H1 (cell line): Measurements from ENCODE around the gene MACROD2. TPM values are rescaled to one million over a fixed set of nuclear protein-coding genes. Genes with fewer than 3 reads are reported as not detected.

Source experiments
- CTCF ChIA-PET: fragments of 300-600 bp; sonication (Branson Sonifier 250); formaldehyde crosslinking; loops from one replicate; lab custom pipeline; 2021; ENCODE audit not compliant: partially characterized antibody; lab: Charles Lee
- POLR2A ChIA-PET: fragments of 300-600 bp; sonication (Branson Sonifier 250); formaldehyde crosslinking; loops from one replicate; lab custom pipeline; 2021; ENCODE audit warnings: inconsistent platforms; ENCODE audit not compliant: partially characterized antibody; lab: Charles Lee
- DNase-seq, 2 experiments: peaks; one replicate each; pipeline versions ENCODE4 v3.0.0 to v3.0.0-alpha.2; 2010 to 2022; ENCODE audit warnings: low spot score in 2 of 2, low read depth in 1 of 2, mixed read lengths in 1 of 2
- FAIRE-seq: peaks from 2 replicates; lab custom pipeline; 2011; peaks lifted over from hg19 to GRCh38; lab: Jason Lieb, UNC
- H2AFZ ChIP-seq: 2 replicates; pipeline ENCODE4 v1.8.1; 2012; ENCODE audit warnings: low read length, inconsistent platforms
- H2AK5ac ChIP-seq: 2 replicates; pipeline ENCODE4 v1.6.1; 2013; ENCODE audit warnings: low read depth, low read length
- H2BK120ac ChIP-seq: replicated peaks from 2 replicates; pipeline ENCODE3; 2013; ENCODE audit warnings: low read depth, low read length, inconsistent platforms
- H2BK12ac ChIP-seq: 2 replicates; pipeline ENCODE4 v1.6.1; 2013; ENCODE audit warnings: low read depth, low read length
- H2BK15ac ChIP-seq: 2 replicates; pipeline ENCODE4 v1.6.1; 2013; ENCODE audit warnings: low read length
- H2BK20ac ChIP-seq: 2 replicates; pipeline ENCODE4 v1.6.1; 2013; ENCODE audit warnings: low read length
- H2BK5ac ChIP-seq: 2 replicates; pipeline ENCODE4 v1.6.1; 2013; ENCODE audit warnings: low read depth, low read length
- H3K14ac ChIP-seq: 2 replicates; pipeline ENCODE4 v1.6.1; 2013; ENCODE audit warnings: inconsistent platforms; ENCODE audit not compliant: insufficient read length
- H3K18ac ChIP-seq: 2 replicates; pipeline ENCODE4 v1.6.1; 2013; ENCODE audit warnings: low read length; ENCODE audit errors: extremely low read depth
- H3K23ac ChIP-seq: 2 replicates; pipeline ENCODE4 v1.6.1; 2013; ENCODE audit warnings: inconsistent platforms; ENCODE audit not compliant: insufficient read length
- H3K23me2 ChIP-seq: 2 replicates; pipeline ENCODE4 v1.6.1; 2013; ENCODE audit warnings: low read depth, low read length
- H3K27ac ChIP-seq: 2 replicates; pipeline ENCODE4 v1.6.1; 2011; ENCODE audit warnings: low read depth, low read length, inconsistent platforms
- H3K27me3 ChIP-seq, 4 experiments: replicated peaks in 1 of 4; 1 replicate in 1 of 4; 2 replicates in 3 of 4; pipeline versions ENCODE4 v1.6.1 to v1.8.1; 2011 to 2013; ENCODE audit warnings: low read length in 3 of 4, mild to moderate bottlenecking in 3 of 4, inconsistent platforms in 2 of 4, mixed read lengths in 2 of 4, moderate library complexity in 1 of 4; ENCODE audit not compliant: control insufficient read depth in 3 of 4, insufficient read depth in 3 of 4; ENCODE audit errors: extremely low read depth in 1 of 4
- H3K36me3 ChIP-seq, 4 experiments: 2 replicates each; pipeline versions ENCODE4 v1.6.1 to v1.8.1; 2011 to 2013; ENCODE audit warnings: mild to moderate bottlenecking in 4 of 4, low read length in 3 of 4, moderate library complexity in 2 of 4, control low read depth in 1 of 4, inconsistent platforms in 1 of 4; ENCODE audit not compliant: insufficient read depth in 4 of 4, control insufficient read depth in 2 of 4
- H3K4ac ChIP-seq: replicated peaks from 2 replicates; pipeline ENCODE3; 2013; ENCODE audit warnings: low read length, low read depth, mixed read lengths, inconsistent platforms; ENCODE audit not compliant: insufficient read length
- H3K4me1 ChIP-seq, 4 experiments: replicated peaks in 1 of 4; 1 replicate in 1 of 4; 2 replicates in 3 of 4; pipeline versions ENCODE4 v1.6.1 to v1.8.1; 2011 to 2013; ENCODE audit warnings: low read length in 3 of 4, inconsistent platforms in 2 of 4, mixed read lengths in 1 of 4; ENCODE audit not compliant: insufficient read depth in 4 of 4, control insufficient read depth in 3 of 4
- H3K4me2 ChIP-seq, 2 experiments: 2 replicates each; pipeline versions ENCODE4 v1.6.1 to v1.8.1; 2011 to 2013; ENCODE audit warnings: low read depth in 2 of 2, low read length in 2 of 2, control low read depth in 1 of 2, inconsistent platforms in 1 of 2, mild to moderate bottlenecking in 1 of 2; ENCODE audit not compliant: insufficient read depth in 1 of 2
- H3K4me3 ChIP-seq, 4 experiments: fragments of 200-600, 300-600 bp in 1 of 4; sonication (generic), shearing (Covaris generic), sonication (Bioruptor Twin) in 1 of 4; 2 replicates each; pipeline versions ENCODE4 v1.5.1 to v1.8.1; 2011 to 2016; ENCODE audit warnings: low read length in 4 of 4, low read depth in 3 of 4, control low read depth in 2 of 4, inconsistent platforms in 2 of 4, mild to moderate bottlenecking in 2 of 4, mixed read lengths in 1 of 4, moderate library complexity in 1 of 4; ENCODE audit not compliant: insufficient read depth in 2 of 4; ENCODE audit errors: extremely low read depth in 1 of 4
- H3K56ac ChIP-seq: replicated peaks from 2 replicates; pipeline ENCODE3; 2013; ENCODE audit warnings: low read depth, mild to moderate bottlenecking, mixed read lengths, low read length, inconsistent platforms; ENCODE audit not compliant: insufficient read length
- H3K79me1 ChIP-seq: 2 replicates; pipeline ENCODE4 v1.6.1; 2013; ENCODE audit warnings: low read depth, low read length, control low read depth
- H3K79me2 ChIP-seq, 2 experiments: 2 replicates each; pipeline versions ENCODE4 v1.6.1 to v1.8.1; 2012 to 2013; ENCODE audit warnings: low read length in 2 of 2, mild to moderate bottlenecking in 2 of 2, inconsistent platforms in 1 of 2; ENCODE audit not compliant: insufficient read depth in 2 of 2, control insufficient read depth in 1 of 2
- H3K9ac ChIP-seq, 4 experiments: replicated peaks in 1 of 4; 1 replicate in 1 of 4; 2 replicates in 3 of 4; pipeline versions ENCODE4 v1.6.1 to v1.8.1; 2011 to 2013; ENCODE audit warnings: low read depth in 3 of 4, low read length in 3 of 4, control low read depth in 2 of 4, mild to moderate bottlenecking in 2 of 4, moderate library complexity in 2 of 4, inconsistent platforms in 1 of 4; ENCODE audit errors: extremely low read depth in 1 of 4
- H3K9me3 ChIP-seq, 2 experiments: 2 replicates each; pipeline versions ENCODE4 v1.6.1 to v1.8.1; 2012 to 2013; ENCODE audit warnings: mild to moderate bottlenecking in 2 of 2, moderate library complexity in 2 of 2, control low read depth in 1 of 2, inconsistent platforms in 1 of 2, low read depth in 1 of 2, low read length in 1 of 2, mixed read lengths in 1 of 2; ENCODE audit not compliant: insufficient read depth in 2 of 2
- H4K20me1 ChIP-seq, 2 experiments: replicated peaks in 1 of 2; 2 replicates each; pipeline versions ENCODE3 to v1.8.1; 2011 to 2013; ENCODE audit warnings: inconsistent platforms in 2 of 2, low read length in 2 of 2, mild to moderate bottlenecking in 1 of 2; ENCODE audit not compliant: insufficient read depth in 2 of 2, control insufficient read depth in 1 of 2
- H4K5ac ChIP-seq: 2 replicates; pipeline ENCODE4 v1.6.1; 2013; ENCODE audit warnings: low read length, low read depth, mixed read lengths, inconsistent platforms; ENCODE audit not compliant: insufficient read length
- H4K8ac ChIP-seq: 2 replicates; pipeline ENCODE4 v1.8.0; 2013; ENCODE audit warnings: mild to moderate bottlenecking, moderate library complexity, low read length, inconsistent platforms; ENCODE audit not compliant: insufficient read depth; ENCODE audit errors: extremely low read depth
- H4K91ac ChIP-seq: replicated peaks from 2 replicates; pipeline ENCODE3; 2013; ENCODE audit warnings: low read length, mixed read lengths, inconsistent platforms; ENCODE audit not compliant: insufficient read length
- CBX5 ChIP-seq: fragments of 300-800, 300-1000 bp; sonication (generic); IDR thresholded peaks from 2 replicates; pipeline ENCODE4 v1.7.1; 2016; ENCODE audit warnings: antibody characterized with exemption, low read length, low read depth
- CTBP2 ChIP-seq: IDR thresholded peaks from 2 replicates; pipeline ENCODE4 v1.7.0; 2011; ENCODE audit warnings: borderline replicate concordance, mild to moderate bottlenecking, moderate library complexity, mixed read lengths, low read length; ENCODE audit not compliant: insufficient read depth, insufficient read length
- KDM4A ChIP-seq: IDR thresholded peaks from one replicate; pipeline ENCODE4 v1.7.1; 2012; ENCODE audit warnings: low read depth, mild to moderate bottlenecking, moderate library complexity, low read length, inconsistent platforms; ENCODE audit not compliant: severe bottlenecking
- MAX ChIP-seq: IDR thresholded peaks from 2 replicates; pipeline ENCODE4 v1.6.1; 2012; ENCODE audit warnings: inconsistent platforms
- PHF8 ChIP-seq: fragments of 200-600 bp; sonication (generic); conservative IDR thresholded peaks from 2 replicates; pipeline ENCODE4 v1.7.1; 2012; ENCODE audit warnings: low read depth, mild to moderate bottlenecking, inconsistent platforms, low read length, moderate library complexity
- POLR2A ChIP-seq, 2 experiments: IDR thresholded peaks; 1 replicate in 1 of 2; 2 replicates in 1 of 2; pipeline ENCODE4 v1.6.1; 2011; ENCODE audit warnings: low read depth in 2 of 2, low read length in 2 of 2, mild to moderate bottlenecking in 2 of 2; ENCODE audit errors: control extremely low read depth in 1 of 2
- SIRT6 ChIP-seq: IDR thresholded peaks from one replicate; pipeline ENCODE4 v1.7.1; 2012; ENCODE audit warnings: low read length, inconsistent platforms
- SRF ChIP-seq: IDR thresholded peaks from 2 replicates; pipeline ENCODE4 v1.6.1; 2011; ENCODE audit warnings: mild to moderate bottlenecking, low read depth, low read length, moderate library complexity
- SUZ12 ChIP-seq: fragments of 200-600 bp; sonication (generic); IDR thresholded peaks from 2 replicates; pipeline ENCODE4 v1.6.1; 2012; ENCODE audit warnings: mild to moderate bottlenecking, inconsistent platforms, low read length, moderate library complexity, mixed read lengths
- TAF1 ChIP-seq: IDR thresholded peaks from 2 replicates; pipeline ENCODE4 v1.6.1; 2011; ENCODE audit warnings: mild to moderate bottlenecking, low read depth, low read length
- TAF7 ChIP-seq: optimal IDR thresholded peaks from 2 replicates; pipeline ENCODE3; 2011; ENCODE audit warnings: low read depth, mild to moderate bottlenecking, inconsistent platforms, low read length, moderate library complexity, borderline replicate concordance
- TEAD4 ChIP-seq: IDR thresholded peaks from 2 replicates; pipeline ENCODE4 v1.6.1; 2012; ENCODE audit warnings: low read depth, low read length, inconsistent platforms, mixed read lengths
- USF2 ChIP-seq: IDR thresholded peaks from 2 replicates; pipeline ENCODE4 v1.6.1; 2011; ENCODE audit warnings: low read length, improper control_type of control experiment
- YY1 ChIP-seq: IDR thresholded peaks from 2 replicates; pipeline ENCODE4 v1.6.1; 2011; ENCODE audit warnings: low read depth, mild to moderate bottlenecking, low read length
- WGBS, 2 experiments: shearing (Covaris generic) in 1 of 2; methylation state at CpG; one replicate each; pipeline versions ENCODE4 v1.1.6 to v1.1.7; 2013 to 2015; ENCODE audit warnings: low lambda C conversion rate in 2 of 2, mixed read lengths in 2 of 2, inconsistent platforms in 1 of 2, low coverage in 1 of 2, missing lambda C conversion rate in 1 of 2; ENCODE audit not compliant: insufficient replicate concordance in 2 of 2, insufficient coverage in 1 of 2, insufficient read length in 1 of 2; ENCODE audit errors: extremely low coverage in 1 of 2, missing lambda C conversion rate in 1 of 2; 5-methylcytosine and 5-hydroxymethylcytosine counted together
- polyA plus RNA-seq, 7 experiments: library from polyadenylated mRNA; depleted of rRNA in 3 of 7; stranded (reverse) in 5 of 7; unstranded in 2 of 7; fragments of >200 nt in 5 of 7; fragments of 200-250 nt in 2 of 7; gene quantifications; 1 replicate in 5 of 7; 2 replicates in 1 of 7; 4 replicates in 1 of 7; pipeline versions ENCODE4 v1.2.1 to v1.2.3, GENCODE V29; 2011 to 2013; ENCODE audit warnings: missing spikeins in 2 of 7, mixed read lengths in 2 of 7
- total RNA-seq: library from RNA; stranded (reverse); fragmentation: NEBNext Ultra II Directional; extraction: Animal tissue kit (Norgen Biotek cat#: 25700); gene quantifications from 2 replicates; pipeline ENCODE4 v1.2.1, GENCODE V29; 2021

The MACROD2 gene
- total and polyA plus RNA-seq, 2 of the 8 experiments (the other 6 are each of a cell fraction or from before 2014, with no cell fraction given) = 0.70 to 3.9 TPM

GRCh38 chr20:15575255-15575654, 1579.9 kb downstream of the MACROD2 start:
- Histone ChIP-seq H3K9me3 (no peaks in the 10 kb centered on the region), H2BK5ac (no peak overlapping the region), H3K23ac (no peak overlapping the region)
- TF ChIP-seq SRF (no peak), TAF1 (no peak), TEAD4 (no peak), TAF7 (no peak), SUZ12 (no peak), USF2 (no peak), SIRT6 (no peak), PHF8 (no peak), CTBP2 (no peak), MAX (no peak), KDM4A (no peak), CBX5 (no peak), YY1 (no peak), POLR2A (IDR thresholded peaks at IDR 0.05; ENCODE audit: control extremely low read depth in 1 of 2, low read depth in 2 of 2, low read length in 2 of 2) (no peak)

More at GRCh38 chr20:15575255-15575654, 1579.9 kb downstream of the MACROD2 start:
- Histone ChIP-seq H3K79me1 (no peaks in the 10 kb centered on the region), H3K4me1 (peaks cover 0 to 3% (median 2%) of the 10 kb centered on the region in 4 experiments; a peak in 2 of 7 replicates), H3K4me2 (no peak overlapping the region), H3K56ac (no peak overlapping the region), H2BK12ac (no peak overlapping the region), H3K14ac (no peak overlapping the region), H4K91ac (no peak overlapping the region), H3K9ac (no peak overlapping the region), H3K79me2 (no peaks in the 10 kb centered on the region), H2BK120ac (no peak overlapping the region), H2BK20ac (no peak overlapping the region), H3K4ac (no peak overlapping the region), H3K36me3 (no peaks in the 10 kb centered on the region), H3K18ac (no peak overlapping the region), H2AK5ac (no peak overlapping the region), H3K27me3 (no peaks in the 10 kb centered on the region), H4K20me1 (no peaks in the 10 kb centered on the region), H3K4me3 (no peak overlapping the region), H3K23me2 (no peaks in the 10 kb centered on the region), H2AFZ (no peak overlapping the region), H2BK15ac (no peak overlapping the region), H4K8ac (no peak overlapping the region), H3K27ac (no peak overlapping the region), H4K5ac (no peak overlapping the region)
- FAIRE-seq = no peak
- DNase-seq = no peak
- WGBS, 2 experiments = 93% methylated on average over 1 of the region's 1 CpG; no CpG with 5 or more reads in 1 of the 2 experiments
- ChIA-PET CTCF (interaction anchor here (0.5 to 1.4 kb wide), 4 partner anchors 9 to 355 kb away, joined by 3 to 6 read pairs (median 3); no protein-coding TSS in a partner anchor), POLR2A (no interaction called here)
